TTC549 (cell line): Measurements from ENCODE around the gene LRRK1.

ENCODE experiments used
- FAIRE-seq: peaks from 2 replicates; lab custom pipeline; 2012; peaks lifted over from hg19 to GRCh38; lab: Jason Lieb, UNC

Gene LRRK1

GRCh38 chr15:101057841-101058407 lies 138.8 kb downstream of the LRRK1 start:
- no peak for FAIRE-seq

- no peak for FAIRE-seq
Observed at GRCh38 chr15:101058735-101059134, 139.6 kb downstream of the LRRK1 start.

GRCh38 chr15:101059381-101060341 lies 140.5 kb downstream of the LRRK1 start:
- no peak for FAIRE-seq

DNA sequence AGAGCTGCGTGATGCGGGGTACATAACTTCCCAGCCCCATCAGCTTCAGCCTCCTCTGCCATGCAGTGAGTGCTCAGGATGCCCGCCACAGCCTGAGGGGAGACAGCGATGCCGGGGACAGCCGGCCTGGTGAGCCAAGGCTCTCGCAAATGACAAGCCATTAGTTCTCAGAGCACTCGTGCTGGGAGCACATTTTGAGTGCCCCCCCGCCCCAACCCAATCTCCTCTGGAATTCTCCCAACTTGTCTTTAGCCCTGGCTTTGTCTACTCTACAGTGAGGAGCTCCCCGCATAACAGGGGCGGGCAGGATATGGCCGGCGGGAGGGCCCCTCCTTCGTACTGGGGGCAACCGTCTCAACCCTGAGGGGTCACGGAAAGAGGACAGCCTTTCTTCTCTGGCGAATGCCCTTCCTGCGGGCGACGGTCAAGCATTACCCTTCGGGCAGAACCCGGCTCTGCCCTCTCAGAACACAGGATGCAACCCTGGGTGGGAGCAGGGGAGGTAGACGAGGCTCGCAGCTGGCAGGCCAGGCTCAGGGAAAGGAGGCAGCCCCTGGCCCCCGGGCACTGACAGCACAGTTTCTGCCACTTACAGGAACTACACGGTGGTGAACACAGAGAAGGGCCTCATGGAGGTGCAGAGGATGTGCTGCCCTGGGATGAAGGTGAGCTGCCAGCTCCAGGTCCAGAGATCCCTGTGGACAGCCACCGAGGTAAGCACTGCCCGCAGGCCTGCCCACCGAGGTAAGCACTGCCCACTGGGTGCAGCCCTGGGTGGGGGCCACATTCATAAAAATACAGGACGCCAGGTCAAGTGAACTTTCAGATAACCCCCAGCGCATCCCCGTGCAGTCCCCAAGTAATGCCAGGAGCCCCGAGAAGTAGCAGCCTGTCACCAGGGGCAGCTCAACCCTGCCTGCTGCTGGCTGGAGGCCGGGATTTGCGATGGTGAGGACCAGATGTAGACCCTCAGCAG lies 141.7 kb downstream of the LRRK1 start:
- no peak for FAIRE-seq

- FAIRE-seq = no peak
Observed at GRCh38 chr15:101062063-101062462, 142.9 kb downstream of the LRRK1 start.

- FAIRE-seq = no peak
Observed at GRCh38 chr15:101062471-101063171, 143.5 kb downstream of the LRRK1 start.

GRCh38 chr15:101063212-101063611 lies 144.1 kb downstream of the LRRK1 start:
- FAIRE-seq = no peak

DNA sequence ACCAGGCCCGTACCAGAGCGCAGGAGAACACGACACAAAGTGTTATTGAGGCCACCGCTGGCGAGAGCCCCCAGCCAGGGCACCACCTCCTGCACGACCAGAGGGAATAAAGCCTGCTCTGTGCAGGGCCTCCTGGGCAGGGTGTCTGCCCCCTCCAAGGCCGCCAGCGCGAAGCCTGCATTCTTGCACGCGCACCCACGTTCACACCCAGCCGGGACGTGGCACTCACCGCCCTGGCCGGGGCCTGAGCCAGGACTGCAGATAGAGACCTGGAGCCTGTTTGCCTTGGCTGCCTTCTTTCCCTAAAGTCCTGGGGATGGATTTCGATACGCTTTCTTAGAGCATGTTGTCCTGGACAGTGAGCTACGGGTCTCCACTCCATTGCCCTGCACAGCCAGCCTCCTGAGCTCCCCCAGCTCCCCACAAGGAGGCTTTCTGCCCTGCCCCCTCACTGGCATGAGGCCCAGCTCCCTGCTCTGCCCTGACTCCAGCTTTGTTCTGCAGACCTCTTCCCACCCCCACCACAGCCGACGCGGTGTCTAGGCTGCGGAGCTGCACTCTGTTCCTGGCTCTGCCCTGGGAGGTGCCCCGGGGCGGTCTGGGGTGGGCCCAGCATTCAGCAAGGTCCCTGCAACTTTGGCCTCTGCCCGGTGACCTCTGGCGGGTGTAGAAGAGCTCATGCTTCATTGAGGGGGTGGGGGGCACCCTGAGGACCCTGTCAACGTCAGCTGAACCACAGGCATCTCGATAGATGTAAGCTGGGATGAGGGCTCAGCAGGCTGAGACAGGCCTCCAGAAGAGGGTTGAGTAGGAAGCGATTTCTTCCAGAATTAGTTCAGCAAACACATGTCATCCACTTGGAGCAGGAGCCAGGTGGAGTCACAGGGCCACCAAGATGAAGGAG lies 145.0 kb downstream of the LRRK1 start:
- FAIRE-seq = no peak

GRCh38 chr15:101064795-101065569 lies 145.8 kb downstream of the LRRK1 start:
- FAIRE-seq = no peak

- no peak for FAIRE-seq
Observed at GRCh38 chr15:101065570-101066221, 146.5 kb downstream of the LRRK1 start.

GRCh38 chr15:101066501-101067408 lies 147.6 kb downstream of the LRRK1 start:
- no peak for FAIRE-seq

GRCh38 chr15:101067660-101068522 lies 148.7 kb downstream of the LRRK1 start:
- FAIRE-seq = no peak

GRCh38 chr15:101068523-101068960 lies 149.4 kb downstream of the LRRK1 start:
- FAIRE-seq = no peak

DNA sequence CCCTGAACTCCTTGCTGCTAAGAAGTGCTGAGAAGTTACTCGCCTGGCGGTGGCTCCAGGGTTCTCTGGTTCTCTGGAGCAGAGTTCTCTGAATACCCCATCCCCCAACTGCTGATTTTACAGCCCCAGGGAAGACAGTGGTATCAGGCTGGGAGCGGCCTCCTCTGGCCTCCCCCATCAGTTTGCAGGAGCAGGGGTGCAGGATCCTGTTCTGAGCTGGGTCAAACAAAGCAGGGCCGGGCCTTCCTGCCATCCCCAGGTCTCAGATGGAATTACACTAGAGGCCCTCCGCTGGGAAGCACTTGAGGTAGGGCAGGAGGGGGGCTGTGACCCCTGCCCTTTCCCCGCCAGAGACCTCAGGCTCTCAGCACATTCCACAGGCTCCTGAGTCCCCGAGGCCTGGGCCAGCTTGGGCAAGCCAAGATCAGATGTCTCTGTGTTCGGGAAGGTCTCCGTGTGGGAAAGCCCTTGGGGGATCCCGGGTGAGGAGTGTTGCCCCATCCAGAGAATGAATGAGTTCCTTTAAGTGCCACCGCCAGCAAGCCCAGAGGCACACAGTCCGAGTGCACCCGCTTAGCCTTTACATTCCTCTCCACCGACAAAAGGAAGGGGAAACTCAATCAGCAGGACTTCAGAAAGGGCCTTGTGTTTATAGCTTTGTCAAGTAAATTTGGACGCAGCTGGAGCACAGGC lies 149.9 kb downstream of the LRRK1 start:
- FAIRE-seq = no peak

- FAIRE-seq = no peak
Observed at GRCh38 chr15:101069654-101069973, 150.5 kb downstream of the LRRK1 start.

DNA sequence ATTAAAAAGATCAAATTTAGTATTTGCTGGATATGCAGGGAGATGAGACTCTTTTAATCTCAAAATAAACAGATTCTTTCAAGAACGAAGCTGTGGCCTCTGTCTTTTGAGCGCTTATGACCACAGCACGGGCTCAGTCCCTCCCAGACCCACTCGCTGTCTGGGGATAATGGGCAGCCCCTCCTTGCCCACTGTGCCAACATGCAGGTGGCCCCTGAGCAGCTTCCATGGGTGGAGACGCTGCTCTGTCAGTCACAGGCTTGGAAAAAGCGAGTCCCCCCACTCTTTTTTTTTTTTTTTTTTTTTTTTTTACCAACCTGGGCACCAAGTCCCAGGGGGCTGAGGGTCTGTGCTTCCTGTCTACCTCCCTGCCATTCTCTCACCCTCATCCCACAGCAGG lies 150.9 kb downstream of the LRRK1 start:
- no peak for FAIRE-seq
